Muscle of leg (tissue), 9 donors: ENCODE results near the gene KCTD10. TPM values are rescaled to one million over a fixed set of nuclear protein-coding genes. Genes with fewer than 3 reads are reported as not detected.

Source experiments
- polyA plus RNA-seq, 8 donors: library from polyadenylated mRNA; unstranded; fragments of 120-200 nt; gene quantifications; one replicate each; pipeline versions ENCODE4 v1.2.1 to v1.2.3, GENCODE V29; 2013; ENCODE audit warnings: inconsistent platforms in 1 of 8, low replicate concordance in 1 of 8; ENCODE audit not compliant: insufficient read length in 8 of 8, insufficient read depth in 1 of 8
- total RNA-seq: library from RNA; stranded (reverse); fragments of 120-200 nt; gene quantifications from one replicate; pipeline ENCODE4 v1.2.4, GENCODE V29; 2013

KCTD10 gene
- total and polyA plus RNA-seq, 9 donors, result 10.0 to 35.8 (median 27.2) TPM

Other genes starting within 250 kb of the KCTD10 start
- 0.04 TPM for gene FOXN4, start 168.0 kb downstream of the KCTD10 start, total RNA-seq
- under 1 TPM; 0.05 to 0.52 (median 0.11) TPM for gene FOXN4, start 168.0 kb downstream of the KCTD10 start, polyA plus RNA-seq
- gene MYO1H, start 129.4 kb downstream of the KCTD10 start, total RNA-seq, result not detected
- gene MYO1H, start 129.4 kb downstream of the KCTD10 start, polyA plus RNA-seq, result under 1 TPM in 7 of 8 donors, not detected in 1; 0.04 to 0.35 (median 0.14) TPM
- gene UBE3B, start 334 bp upstream of the KCTD10 start, total RNA-seq, result 19.4 TPM
- gene UBE3B, start 334 bp upstream of the KCTD10 start, polyA plus RNA-seq, result 10 to 100 TPM; 19.6 to 28.0 (median 22.0) TPM
- 36.4 TPM for gene MMAB, start 96.2 kb upstream of the KCTD10 start, total RNA-seq
- 10 to 100 TPM; 23.1 to 33.0 (median 28.2) TPM for gene MMAB, start 96.2 kb upstream of the KCTD10 start, polyA plus RNA-seq
- gene MVK, start 96.5 kb upstream of the KCTD10 start, total RNA-seq, result 15.0 TPM
- gene MVK, start 96.5 kb upstream of the KCTD10 start, polyA plus RNA-seq, result 10 to 100 TPM; 12.6 to 18.4 (median 16.7) TPM
- gene FAM222A, start 236.5 kb upstream of the KCTD10 start, total RNA-seq, result 4.7 TPM
- 1 to 10 TPM; 5.0 to 9.3 (median 6.3) TPM for gene FAM222A, start 236.5 kb upstream of the KCTD10 start, polyA plus RNA-seq